ENCODE measurements around the gene ZNF658. TPM values are rescaled to one million over a fixed set of nuclear protein-coding genes. Genes with fewer than 3 reads are reported as not detected.
"Not testable (repeated sequence)": the region's sequence is repeated elsewhere in the genome, so short reads cannot be mapped to it uniquely, and the experiment has no call there.

Gene ZNF658
- total and polyA plus RNA-seq, 9 of the 15 experiments (the other 6 are each of a cell fraction or from before 2014, with no cell fraction given) = 0.28 to 1.1 (median 0.46) TPM

DNA sequence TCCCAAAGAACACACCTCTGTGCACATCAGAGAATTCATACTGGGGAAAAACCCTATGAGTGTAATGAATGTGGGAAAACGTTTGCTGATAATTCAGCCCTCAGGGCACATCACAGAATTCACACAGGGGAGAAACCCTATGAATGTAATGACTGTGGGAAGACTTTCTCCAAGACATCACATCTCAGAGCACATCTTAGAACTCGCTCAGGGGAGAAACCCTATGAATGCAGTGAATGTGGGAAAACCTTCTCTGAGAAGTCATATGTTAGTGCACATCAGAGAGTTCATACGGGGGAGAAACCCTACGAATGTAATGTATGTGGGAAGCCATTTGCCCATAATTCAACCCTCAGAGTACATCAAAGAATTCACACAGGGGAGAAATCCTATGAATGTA, 19.5 kb downstream of the ZNF658 start:
- H3K27me3 ChIP-seq (ENCODE audit: control insufficient read depth in 2 of 2, insufficient read depth in 2 of 2, low read length in 2 of 2); FAIRE-seq; intact Hi-C loops (cut with micrococcal nuclease); H2AFZ ChIP-seq (ENCODE audit: low read depth, low read length); H3K9me1 ChIP-seq (ENCODE audit: control insufficient read depth, insufficient read depth, low read length); H3K4me1 ChIP-seq (replicated peaks in 1 of 2; ENCODE audit: control insufficient read depth in 2 of 2, insufficient read depth in 2 of 2, low read length in 2 of 2); H3K27ac ChIP-seq (ENCODE audit: extremely low read depth, low read depth, low read length); ATAC-seq; H3K9me3 ChIP-seq (replicated peaks; ENCODE audit: control insufficient read depth, insufficient read depth, low read depth, low read length); in situ Hi-C loops (cut with MboI); H3K4me3 ChIP-seq; CTCF ChIA-PET (ENCODE audit: low intra/inter-chr PET ratio); H3K36me3 ChIP-seq (ENCODE audit: control insufficient read depth, insufficient read depth, low read length); H3K4me2 ChIP-seq (ENCODE audit: insufficient read depth, low read length); DNase-seq (ENCODE audit: extremely low read depth in 1 of 4, low spot score in 3 of 4); H3K9ac ChIP-seq (ENCODE audit: insufficient read depth in 1 of 2, low read depth in 2 of 2, low read length in 2 of 2); BruUV-seq (replicated peaks); H3K79me2 ChIP-seq (ENCODE audit: control insufficient read depth, insufficient read depth, low read length); POLR2A ChIA-PET; H4K20me1 ChIP-seq (replicated peaks; ENCODE audit: control insufficient read depth, insufficient read depth, low read length): not testable (repeated sequence)
- WGBS (ENCODE audit: insufficient coverage, low coverage, missing lambda C conversion rate) = 0% methylated on average over 1 of the region's 4 CpGs

DNA sequence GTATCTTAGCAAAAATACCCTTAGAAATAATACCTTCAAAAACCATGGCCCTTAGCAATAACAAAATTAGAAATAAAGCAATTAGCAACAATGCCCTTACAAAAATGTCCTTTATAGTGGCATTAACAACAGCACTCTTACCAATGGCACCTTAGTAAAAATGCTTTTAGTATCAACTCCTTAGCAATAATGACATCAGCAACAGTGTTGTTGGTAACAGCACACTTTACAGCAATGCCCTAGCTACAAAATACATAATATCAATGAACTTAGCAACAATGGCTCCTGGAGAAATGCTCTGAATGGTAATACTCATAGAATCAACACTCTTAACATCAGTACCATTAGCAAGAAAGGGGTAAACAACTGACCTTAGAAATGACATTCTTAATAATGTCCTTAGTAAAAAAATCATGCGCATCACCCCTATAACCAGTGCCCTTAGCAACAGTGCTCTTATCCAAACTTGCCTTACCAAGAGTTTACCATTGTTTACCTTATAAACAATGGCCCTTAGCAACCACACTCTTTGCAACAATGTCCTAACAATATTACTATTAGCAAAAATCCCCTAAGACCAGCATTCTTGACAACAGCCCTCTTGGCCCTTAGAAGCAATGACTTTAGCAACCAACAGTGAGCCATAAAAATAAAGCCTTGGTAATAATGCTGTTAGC, 35.8 kb downstream of the ZNF658 start:
- H3K27ac ChIP-seq (ENCODE audit: extremely low read depth, low read depth, low read length); intact Hi-C loops (cut with micrococcal nuclease); CTCF ChIA-PET (ENCODE audit: low intra/inter-chr PET ratio); H2AFZ ChIP-seq (ENCODE audit: low read depth, low read length); POLR2A ChIA-PET; FAIRE-seq; H3K79me2 ChIP-seq (ENCODE audit: control insufficient read depth, insufficient read depth, low read length); in situ Hi-C loops (cut with MboI); H3K4me3 ChIP-seq; DNase-seq (ENCODE audit: extremely low read depth in 1 of 4, low spot score in 3 of 4); BruUV-seq (replicated peaks); H3K4me2 ChIP-seq (ENCODE audit: insufficient read depth, low read length); H4K20me1 ChIP-seq (replicated peaks; ENCODE audit: control insufficient read depth, insufficient read depth, low read length); H3K9ac ChIP-seq (ENCODE audit: insufficient read depth in 1 of 2, low read depth in 2 of 2, low read length in 2 of 2); H3K9me3 ChIP-seq (replicated peaks; ENCODE audit: control insufficient read depth, insufficient read depth, low read depth, low read length); H3K4me1 ChIP-seq (replicated peaks in 1 of 2; ENCODE audit: control insufficient read depth in 2 of 2, insufficient read depth in 2 of 2, low read length in 2 of 2); H3K9me1 ChIP-seq (ENCODE audit: control insufficient read depth, insufficient read depth, low read length); H3K36me3 ChIP-seq (ENCODE audit: control insufficient read depth, insufficient read depth, low read length); ATAC-seq; H3K27me3 ChIP-seq (ENCODE audit: control insufficient read depth in 2 of 2, insufficient read depth in 2 of 2, low read length in 2 of 2): not testable (repeated sequence)
- WGBS (ENCODE audit: insufficient coverage, low coverage, missing lambda C conversion rate) = no CpG with 5 or more reads among the region's 1 CpG

DNA sequence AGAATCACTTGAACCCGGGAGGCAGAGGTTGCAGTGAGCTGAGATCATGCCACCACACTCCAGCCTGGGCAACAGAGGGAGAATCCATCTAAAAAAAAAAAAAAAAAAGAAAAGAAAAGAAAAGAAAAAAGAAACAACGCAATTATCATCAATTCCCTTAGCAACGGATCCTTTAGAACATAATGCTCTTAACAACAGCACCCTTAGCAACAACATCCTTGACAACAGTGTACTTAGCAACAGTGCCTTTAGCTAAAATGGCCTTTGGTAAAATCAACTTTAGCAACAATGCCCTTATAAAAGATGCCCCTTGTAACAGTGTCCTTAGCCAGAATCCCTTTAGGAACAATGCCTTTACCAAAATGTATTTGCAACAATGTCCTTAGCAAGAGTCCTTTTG, 37.1 kb downstream of the ZNF658 start:
- H3K27me3 ChIP-seq (ENCODE audit: control insufficient read depth in 2 of 2, insufficient read depth in 2 of 2, low read length in 2 of 2); ATAC-seq; H3K4me3 ChIP-seq; H4K20me1 ChIP-seq (replicated peaks; ENCODE audit: control insufficient read depth, insufficient read depth, low read length); CTCF ChIA-PET (ENCODE audit: low intra/inter-chr PET ratio); BruUV-seq (replicated peaks); H3K27ac ChIP-seq (ENCODE audit: extremely low read depth, low read depth, low read length); DNase-seq (ENCODE audit: extremely low read depth in 1 of 4, low spot score in 3 of 4); H2AFZ ChIP-seq (ENCODE audit: low read depth, low read length); intact Hi-C loops (cut with micrococcal nuclease); H3K9me3 ChIP-seq (replicated peaks; ENCODE audit: control insufficient read depth, insufficient read depth, low read depth, low read length); H3K4me1 ChIP-seq (replicated peaks in 1 of 2; ENCODE audit: control insufficient read depth in 2 of 2, insufficient read depth in 2 of 2, low read length in 2 of 2); POLR2A ChIA-PET; H3K36me3 ChIP-seq (ENCODE audit: control insufficient read depth, insufficient read depth, low read length); H3K79me2 ChIP-seq (ENCODE audit: control insufficient read depth, insufficient read depth, low read length); in situ Hi-C loops (cut with MboI); H3K9ac ChIP-seq (ENCODE audit: insufficient read depth in 1 of 2, low read depth in 2 of 2, low read length in 2 of 2); H3K9me1 ChIP-seq (ENCODE audit: control insufficient read depth, insufficient read depth, low read length); H3K4me2 ChIP-seq (ENCODE audit: insufficient read depth, low read length); FAIRE-seq: not testable (repeated sequence)
- no CpG with 5 or more reads among the region's 3 CpGs for WGBS (ENCODE audit: insufficient coverage, low coverage, missing lambda C conversion rate)

DNA sequence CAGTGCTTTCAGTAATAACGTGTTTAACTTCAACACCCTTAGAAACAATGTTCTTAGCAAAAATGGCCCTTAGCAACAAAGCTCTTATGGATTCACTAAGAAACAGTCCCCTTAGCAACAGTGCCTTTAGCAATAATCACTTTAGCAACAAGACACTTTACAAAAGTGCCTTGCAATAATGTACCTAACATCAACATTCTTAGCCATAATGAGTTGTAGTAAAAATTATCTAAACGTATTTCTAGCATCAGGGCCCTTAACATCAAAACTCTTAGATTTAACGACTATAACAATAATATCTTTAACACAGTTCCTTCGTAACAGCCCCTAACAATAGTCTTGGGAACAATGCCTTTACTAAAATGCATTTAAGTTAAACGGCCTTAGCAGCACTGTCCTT, 37.8 kb downstream of the ZNF658 start:
- H3K4me3 ChIP-seq; POLR2A ChIA-PET; FAIRE-seq; H4K20me1 ChIP-seq (replicated peaks; ENCODE audit: control insufficient read depth, insufficient read depth, low read length); H2AFZ ChIP-seq (ENCODE audit: low read depth, low read length); H3K27me3 ChIP-seq (ENCODE audit: control insufficient read depth in 2 of 2, insufficient read depth in 2 of 2, low read length in 2 of 2); H3K9ac ChIP-seq (ENCODE audit: insufficient read depth in 1 of 2, low read depth in 2 of 2, low read length in 2 of 2); H3K27ac ChIP-seq (ENCODE audit: extremely low read depth, low read depth, low read length); H3K9me1 ChIP-seq (ENCODE audit: control insufficient read depth, insufficient read depth, low read length); intact Hi-C loops (cut with micrococcal nuclease); in situ Hi-C loops (cut with MboI); ATAC-seq; CTCF ChIA-PET (ENCODE audit: low intra/inter-chr PET ratio); H3K79me2 ChIP-seq (ENCODE audit: control insufficient read depth, insufficient read depth, low read length); H3K4me1 ChIP-seq (replicated peaks in 1 of 2; ENCODE audit: control insufficient read depth in 2 of 2, insufficient read depth in 2 of 2, low read length in 2 of 2); H3K4me2 ChIP-seq (ENCODE audit: insufficient read depth, low read length); DNase-seq (ENCODE audit: extremely low read depth in 1 of 4, low spot score in 3 of 4); H3K36me3 ChIP-seq (ENCODE audit: control insufficient read depth, insufficient read depth, low read length); BruUV-seq (replicated peaks); H3K9me3 ChIP-seq (replicated peaks; ENCODE audit: control insufficient read depth, insufficient read depth, low read depth, low read length): not testable (repeated sequence)
- 0% methylated on average over 4 of the region's 5 CpGs for WGBS (ENCODE audit: insufficient coverage, low coverage, missing lambda C conversion rate)
